BJ (cell line): ENCODE data around the gene DHRS3. TPM values are rescaled to one million over a fixed set of nuclear protein-coding genes. Genes with fewer than 3 reads are reported as not detected.

Source experiments
- CTCF ChIA-PET: fragments of 350-600 bp; formaldehyde crosslinking; extraction: SDS; loops from one replicate; lab custom pipeline; 2021; ENCODE audit warnings: antibody characterized with exemption, inconsistent platforms; lab: Yijun Ruan, JAX
- POLR2A ChIA-PET: fragments of 300-600 bp; sonication (Branson Sonifier 250); formaldehyde crosslinking; extraction: SDS; loops from one replicate; lab custom pipeline; 2021; ENCODE audit warnings: antibody characterized with exemption; lab: Charles Lee
- DNase-seq: peaks from one replicate; pipeline ENCODE4 v3.0.0-alpha.2; 2011; ENCODE audit warnings: low read depth
- H3K27me3 ChIP-seq: 2 replicates; pipeline ENCODE4 v1.6.0; 2011; ENCODE audit warnings: low read length; ENCODE audit not compliant: control insufficient read depth, insufficient read depth
- H3K36me3 ChIP-seq: 2 replicates; pipeline ENCODE4 v1.5.1; 2011; ENCODE audit warnings: low read length; ENCODE audit not compliant: control insufficient read depth, insufficient read depth
- H3K4me3 ChIP-seq: 2 replicates; pipeline ENCODE4 v1.5.1; 2011; ENCODE audit warnings: low read depth, mild to moderate bottlenecking, control low read depth, low read length
- CTCF ChIP-seq: IDR thresholded peaks from 2 replicates; pipeline ENCODE4 v1.5.1; 2011; ENCODE audit warnings: low read depth, mild to moderate bottlenecking, control low read depth, inconsistent platforms, low read length, moderate library complexity; ENCODE audit not compliant: insufficient read depth
- polyA plus RNA-seq: library from polyadenylated mRNA; depleted of rRNA; stranded (reverse); fragments of >200 nt; gene quantifications from 2 replicates; pipeline ENCODE4 v1.2.3, GENCODE V29; 2011

The DHRS3 gene
- polyA plus RNA-seq, 1 experiment, result 224 TPM

GRCh38 chr1:12602659-12603024, 15.4 kb downstream of the DHRS3 start:
- H3K4me3 ChIP-seq, result no peak overlapping the region
- ChIA-PET CTCF (interaction anchor here (0.6 kb wide), 1 partner anchor 1575 kb away, joined by 3 read pairs; no protein-coding TSS in a partner anchor), POLR2A (no interaction called here)
- no peak for DNase-seq
- no peaks in the 10 kb centered on the region for H3K27me3 ChIP-seq
- H3K36me3 ChIP-seq, result peaks cover 23% of the 10 kb centered on the region
- TF ChIP-seq CTCF, result no peak

DNA sequence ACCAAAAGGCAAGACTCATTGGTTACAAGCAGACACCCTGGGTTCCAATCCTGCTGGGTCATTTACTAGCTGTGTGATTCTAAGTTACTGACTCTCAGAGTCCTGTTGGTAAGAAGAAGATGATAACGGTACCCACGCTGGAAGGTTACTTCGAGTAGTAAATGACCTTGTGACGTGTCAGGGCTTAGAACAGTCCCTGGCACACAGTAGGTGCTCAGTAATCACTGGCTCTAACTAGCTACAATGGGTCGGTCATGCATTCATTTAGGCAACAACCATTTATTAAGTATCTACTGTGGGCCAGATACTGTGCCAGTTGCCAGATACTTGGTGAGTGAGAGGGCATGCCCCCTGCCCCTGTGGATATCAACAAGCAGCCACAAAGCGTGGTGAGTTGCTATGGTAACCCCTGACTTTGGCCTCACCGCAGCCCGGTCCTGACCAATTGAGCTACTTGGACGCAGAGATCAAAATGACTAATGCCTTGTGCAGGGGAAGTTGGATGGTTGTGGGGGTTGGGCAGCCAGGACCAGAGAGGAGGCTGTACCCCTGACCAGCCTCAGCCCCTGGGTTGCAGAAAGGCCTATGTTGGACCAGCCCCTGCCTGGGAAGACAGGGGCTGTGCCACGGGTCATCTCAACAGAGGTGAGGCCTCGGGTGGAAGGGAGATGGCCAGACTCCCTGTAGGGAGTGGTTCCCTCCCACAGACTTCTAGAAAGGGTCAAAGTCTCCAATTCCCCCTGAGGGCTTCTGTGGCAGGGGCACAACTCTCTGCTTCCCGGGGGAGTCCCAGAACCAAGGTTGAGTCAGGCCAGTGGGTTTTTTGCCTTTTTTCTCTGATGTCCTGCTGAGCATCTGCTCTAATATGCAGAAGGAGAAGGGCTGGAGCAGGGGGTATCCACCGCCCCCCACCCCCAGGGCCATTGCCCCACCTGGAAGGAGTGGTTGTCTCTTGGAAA, 16.0 kb downstream of the DHRS3 start:
- no peak overlapping the region for H3K4me3 ChIP-seq
- no peak for DNase-seq
- H3K27me3 ChIP-seq, result no peaks in the 10 kb centered on the region
- peaks cover 23% of the 10 kb centered on the region for H3K36me3 ChIP-seq
- ChIA-PET CTCF (interaction anchor here (0.6 to 0.9 kb wide), 2 partner anchors 13 to 1576 kb away, joined by 3 read pairs; no protein-coding TSS in a partner anchor), POLR2A (no interaction called here)
- no peak for TF ChIP-seq CTCF

- peak; percentile 40 for TF ChIP-seq CTCF
- H3K4me3 ChIP-seq, result no peak overlapping the region
- H3K36me3 ChIP-seq, result peaks cover 23% of the 10 kb centered on the region
- DNase-seq, result no peak
- POLR2A ChIA-PET, result no interaction called here
- CTCF ChIA-PET, result interaction anchor here (0.7 to 0.9 kb wide), 2 partner anchors 14 to 120 kb away, joined by 3 read pairs; no protein-coding TSS in a partner anchor
- no peaks in the 10 kb centered on the region for H3K27me3 ChIP-seq
Measured at GRCh38 chr1:12600880-12601633, 17.0 kb downstream of the DHRS3 start.

- Histone ChIP-seq H3K36me3 (peaks cover 23% of the 10 kb centered on the region), H3K4me3 (no peak overlapping the region), H3K27me3 (no peaks in the 10 kb centered on the region)
- DNase-seq, result no peak
- POLR2A ChIA-PET, result no interaction called here
- CTCF ChIA-PET, result no interaction called here
- no peak for TF ChIP-seq CTCF
Measured at GRCh38 chr1:12600335-12600734, 17.7 kb downstream of the DHRS3 start.

DNA sequence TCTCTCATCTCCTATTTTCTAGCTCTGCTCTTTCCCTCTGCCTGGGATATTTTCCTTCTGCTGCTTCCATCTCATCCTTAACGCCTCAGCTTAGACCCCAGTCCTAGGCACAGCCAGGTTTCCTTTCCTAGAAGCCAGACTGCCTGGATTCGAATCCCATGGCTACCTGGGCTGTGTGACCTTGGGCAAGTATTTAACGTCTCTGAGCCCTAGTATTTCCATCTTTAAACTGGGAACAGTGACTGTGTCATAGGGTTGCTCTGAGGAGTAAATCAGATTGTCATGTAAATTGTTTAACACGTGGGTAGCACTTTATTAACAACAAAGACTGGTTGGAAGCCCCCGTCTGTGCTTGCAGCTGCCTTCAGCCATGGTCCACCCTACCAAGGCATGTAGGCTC, 18.4 kb downstream of the DHRS3 start:
- no peaks in the 10 kb centered on the region for H3K27me3 ChIP-seq
- ChIA-PET POLR2A (no interaction called here), CTCF (no interaction called here)
- H3K36me3 ChIP-seq, result peaks cover 26% of the 10 kb centered on the region
- DNase-seq, result no peak
- no peak overlapping the region for H3K4me3 ChIP-seq
- TF ChIP-seq CTCF, result no peak
